SH-SY5Y (cell line): ENCODE results near the gene ADM2.

Experiments used
- GATA2 ChIP-seq: IDR thresholded peaks from 2 replicates; pipeline ENCODE4 v1.6.1; 2011; ENCODE audit warnings: mild to moderate bottlenecking, low read depth, low read length
- GATA3 ChIP-seq: IDR thresholded peaks from 2 replicates; pipeline ENCODE4 v1.6.1; 2011; ENCODE audit warnings: low read depth, mild to moderate bottlenecking, low read length, moderate library complexity

DNA sequence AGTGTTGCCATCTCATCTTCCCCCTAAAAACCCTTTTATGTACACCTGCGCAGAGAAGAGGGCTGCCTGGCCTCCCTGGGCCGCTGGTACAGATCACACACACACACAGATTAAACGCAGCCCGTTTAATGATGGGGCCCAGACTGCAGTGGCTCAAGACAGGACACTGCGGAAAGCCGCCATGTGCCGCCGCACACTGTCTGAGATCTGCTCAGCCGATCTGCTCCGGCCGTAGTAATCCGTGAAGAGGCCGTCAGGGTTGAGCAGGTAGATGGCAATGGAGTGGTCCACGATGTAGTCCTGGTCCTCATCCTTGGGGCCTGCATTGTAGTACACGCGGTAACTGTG is 42.1 kb downstream of the ADM2 start:
- TF ChIP-seq GATA3: no peak
- no peak for TF ChIP-seq GATA2
